Measurements from ENCODE around the gene RPL12.

- TF ChIP-seq, protein P1, sequence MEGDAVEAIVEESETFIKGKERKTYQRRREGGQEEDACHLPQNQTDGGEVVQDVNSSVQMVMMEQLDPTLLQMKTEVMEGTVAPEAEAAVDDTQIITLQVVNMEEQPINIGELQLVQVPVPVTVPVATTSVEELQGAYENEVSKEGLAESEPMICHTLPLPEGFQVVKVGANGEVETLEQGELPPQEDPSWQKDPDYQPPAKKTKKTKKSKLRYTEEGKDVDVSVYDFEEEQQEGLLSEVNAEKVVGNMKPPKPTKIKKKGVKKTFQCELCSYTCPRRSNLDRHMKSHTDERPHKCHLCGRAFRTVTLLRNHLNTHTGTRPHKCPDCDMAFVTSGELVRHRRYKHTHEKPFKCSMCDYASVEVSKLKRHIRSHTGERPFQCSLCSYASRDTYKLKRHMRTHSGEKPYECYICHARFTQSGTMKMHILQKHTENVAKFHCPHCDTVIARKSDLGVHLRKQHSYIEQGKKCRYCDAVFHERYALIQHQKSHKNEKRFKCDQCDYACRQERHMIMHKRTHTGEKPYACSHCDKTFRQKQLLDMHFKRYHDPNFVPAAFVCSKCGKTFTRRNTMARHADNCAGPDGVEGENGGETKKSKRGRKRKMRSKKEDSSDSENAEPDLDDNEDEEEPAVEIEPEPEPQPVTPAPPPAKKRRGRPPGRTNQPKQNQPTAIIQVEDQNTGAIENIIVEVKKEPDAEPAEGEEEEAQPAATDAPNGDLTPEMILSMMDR (IDR thresholded peaks at IDR 0.05), result no peak
- no peak for TF ChIP-seq POLR2A (IDR thresholded peaks at IDR 0.05)
These were observed 6.0 kb downstream of the RPL12 start for GRCh38 chr9:127444921-127445850.

Data from Peyer's patch (tissue), 4 donors.